ENCODE measurements around the gene FYN. TPM values are rescaled to one million over a fixed set of nuclear protein-coding genes. Genes with fewer than 3 reads are reported as not detected.

FYN gene
- polyA plus RNA-seq, 2 of the 4 experiments (the other 2 are of a cell fraction), result 3.5 to 3.7 TPM

DNA sequence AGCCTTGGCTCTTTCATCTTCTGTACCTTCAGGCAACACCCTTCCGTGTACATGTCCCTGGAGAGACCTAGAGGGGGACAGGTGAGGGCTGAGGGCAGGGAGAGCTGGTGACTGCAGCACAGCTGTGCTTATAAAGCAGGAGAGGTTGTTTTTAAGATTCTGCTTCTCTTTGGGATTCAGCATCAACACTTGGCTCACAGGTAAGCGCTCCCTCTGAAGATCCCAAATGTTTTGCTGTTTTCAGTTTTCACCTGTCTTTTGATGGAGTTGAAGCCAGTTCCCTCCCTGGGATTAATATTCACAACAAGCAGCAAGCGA lies 248.2 kb downstream of the FYN start:
- TF ChIP-seq NR3C1 (IDR thresholded peaks at IDR 0.05) (no peak), CHD2 (IDR thresholded peaks at IDR 0.05; ENCODE audit: low read length, partially characterized antibody) (no peak), GATA3 (IDR thresholded peaks at IDR 0.05; ENCODE audit: borderline replicate concordance) (no peak), ZC3H11A (IDR thresholded peaks at IDR 0.05) (no peak), ESRRA (IDR thresholded peaks at IDR 0.05; ENCODE audit: borderline replicate concordance, low read length) (no peak), JUNB (IDR thresholded peaks at IDR 0.05) (no peak), RNF2 (IDR thresholded peaks at IDR 0.05; ENCODE audit: borderline replicate concordance, low read depth) (no peak), FOSL2 (IDR thresholded peaks at IDR 0.05) (no peak), FOSL2 (CRISPR knock-in tag; IDR thresholded peaks at IDR 0.05) (no peak), BHLHE40 (IDR thresholded peaks at IDR 0.05; ENCODE audit: low read depth, low read length) (no peak), CBX8 (IDR thresholded peaks at IDR 0.05) (no peak)
- TF ChIP-seq, protein P1, sequence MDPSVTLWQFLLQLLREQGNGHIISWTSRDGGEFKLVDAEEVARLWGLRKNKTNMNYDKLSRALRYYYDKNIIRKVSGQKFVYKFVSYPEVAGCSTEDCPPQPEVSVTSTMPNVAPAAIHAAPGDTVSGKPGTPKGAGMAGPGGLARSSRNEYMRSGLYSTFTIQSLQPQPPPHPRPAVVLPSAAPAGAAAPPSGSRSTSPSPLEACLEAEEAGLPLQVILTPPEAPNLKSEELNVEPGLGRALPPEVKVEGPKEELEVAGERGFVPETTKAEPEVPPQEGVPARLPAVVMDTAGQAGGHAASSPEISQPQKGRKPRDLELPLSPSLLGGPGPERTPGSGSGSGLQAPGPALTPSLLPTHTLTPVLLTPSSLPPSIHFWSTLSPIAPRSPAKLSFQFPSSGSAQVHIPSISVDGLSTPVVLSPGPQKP (IDR thresholded peaks at IDR 0.05; ENCODE audit: low read depth, low read length), result no peak
- TF ChIP-seq, protein P2, sequence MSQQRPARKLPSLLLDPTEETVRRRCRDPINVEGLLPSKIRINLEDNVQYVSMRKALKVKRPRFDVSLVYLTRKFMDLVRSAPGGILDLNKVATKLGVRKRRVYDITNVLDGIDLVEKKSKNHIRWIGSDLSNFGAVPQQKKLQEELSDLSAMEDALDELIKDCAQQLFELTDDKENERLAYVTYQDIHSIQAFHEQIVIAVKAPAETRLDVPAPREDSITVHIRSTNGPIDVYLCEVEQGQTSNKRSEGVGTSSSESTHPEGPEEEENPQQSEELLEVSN (IDR thresholded peaks at IDR 0.05; ENCODE audit: borderline replicate concordance, low read depth), result no peak
- TF ChIP-seq, protein P3, sequence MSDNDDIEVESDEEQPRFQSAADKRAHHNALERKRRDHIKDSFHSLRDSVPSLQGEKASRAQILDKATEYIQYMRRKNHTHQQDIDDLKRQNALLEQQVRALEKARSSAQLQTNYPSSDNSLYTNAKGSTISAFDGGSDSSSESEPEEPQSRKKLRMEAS (IDR thresholded peaks at IDR 0.05), result no peak
- TF ChIP-seq, protein P4, sequence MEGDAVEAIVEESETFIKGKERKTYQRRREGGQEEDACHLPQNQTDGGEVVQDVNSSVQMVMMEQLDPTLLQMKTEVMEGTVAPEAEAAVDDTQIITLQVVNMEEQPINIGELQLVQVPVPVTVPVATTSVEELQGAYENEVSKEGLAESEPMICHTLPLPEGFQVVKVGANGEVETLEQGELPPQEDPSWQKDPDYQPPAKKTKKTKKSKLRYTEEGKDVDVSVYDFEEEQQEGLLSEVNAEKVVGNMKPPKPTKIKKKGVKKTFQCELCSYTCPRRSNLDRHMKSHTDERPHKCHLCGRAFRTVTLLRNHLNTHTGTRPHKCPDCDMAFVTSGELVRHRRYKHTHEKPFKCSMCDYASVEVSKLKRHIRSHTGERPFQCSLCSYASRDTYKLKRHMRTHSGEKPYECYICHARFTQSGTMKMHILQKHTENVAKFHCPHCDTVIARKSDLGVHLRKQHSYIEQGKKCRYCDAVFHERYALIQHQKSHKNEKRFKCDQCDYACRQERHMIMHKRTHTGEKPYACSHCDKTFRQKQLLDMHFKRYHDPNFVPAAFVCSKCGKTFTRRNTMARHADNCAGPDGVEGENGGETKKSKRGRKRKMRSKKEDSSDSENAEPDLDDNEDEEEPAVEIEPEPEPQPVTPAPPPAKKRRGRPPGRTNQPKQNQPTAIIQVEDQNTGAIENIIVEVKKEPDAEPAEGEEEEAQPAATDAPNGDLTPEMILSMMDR (IDR thresholded peaks at IDR 0.05), result no peak
- FAIRE-seq (no peak), DNase-seq (ENCODE audit: low read depth in 1 of 2, low spot score in 1 of 2) (no peak), ATAC-seq (no peak)
- Histone ChIP-seq H3K4me1 (no peaks in the 10 kb centered on the region), H3K4me3 (no peak overlapping the region), H3K9me3 (no peaks in the 10 kb centered on the region), H3K27ac (no peak overlapping the region; a peak in 1 of 6 replicates), H3K4me2 (no peak overlapping the region)
- CTCF ChIA-PET, result no interaction called here
- 71% methylated on average over 3 of the region's 3 CpGs for WGBS (ENCODE audit: missing lambda C conversion rate)
- POLR2A ChIA-PET, result no interaction called here

DNA sequence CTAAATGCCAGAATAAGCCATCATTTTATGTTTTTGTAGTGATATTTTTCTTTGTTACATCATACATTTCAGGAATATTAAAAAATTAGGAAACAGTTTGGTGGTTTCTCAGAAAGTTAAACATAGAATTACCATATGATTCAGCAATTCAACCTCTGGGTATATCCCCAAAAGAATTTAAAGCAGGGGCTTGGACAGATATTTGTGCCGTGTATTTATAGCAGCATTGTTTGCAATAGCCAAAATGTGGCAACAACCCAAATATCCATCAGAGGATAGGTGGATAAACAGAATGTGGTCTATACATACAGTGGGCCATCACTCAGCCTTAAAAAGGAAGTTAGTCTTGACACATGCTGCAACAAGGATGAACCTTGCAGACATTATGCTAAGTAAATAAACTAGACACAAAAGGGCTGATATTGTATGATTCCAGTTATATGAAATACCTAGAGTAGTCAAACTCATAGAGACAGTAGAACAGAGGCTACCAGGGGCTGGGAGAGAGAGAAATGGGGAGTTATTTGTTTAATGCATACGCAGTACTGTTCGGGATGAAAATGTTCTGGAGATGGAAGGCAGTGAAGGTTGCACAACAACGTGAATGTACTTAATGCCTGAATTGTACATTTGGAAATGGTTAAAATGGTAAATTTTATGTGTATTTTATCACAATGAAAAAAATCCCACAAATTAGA lies 248.7 kb downstream of the FYN start:
- no peak overlapping the region for H3K4me3 ChIP-seq
- ATAC-seq (no peak), DNase-seq (ENCODE audit: low read depth in 1 of 2, low spot score in 1 of 2) (no peak), FAIRE-seq (no peak)
- no peak overlapping the region for H3K27ac ChIP-seq
- CTCF ChIA-PET, result no interaction called here
- POLR2A ChIA-PET, result no interaction called here
- no peak overlapping the region for H3K4me2 ChIP-seq
- no peaks in the 10 kb centered on the region for H3K9me3 ChIP-seq
- TF ChIP-seq CHD2 (IDR thresholded peaks at IDR 0.05; ENCODE audit: low read length, partially characterized antibody), result no peak
- H3K4me1 ChIP-seq, result no peaks in the 10 kb centered on the region
- 71% methylated on average over 4 of the region's 4 CpGs for WGBS (ENCODE audit: missing lambda C conversion rate)

DNA sequence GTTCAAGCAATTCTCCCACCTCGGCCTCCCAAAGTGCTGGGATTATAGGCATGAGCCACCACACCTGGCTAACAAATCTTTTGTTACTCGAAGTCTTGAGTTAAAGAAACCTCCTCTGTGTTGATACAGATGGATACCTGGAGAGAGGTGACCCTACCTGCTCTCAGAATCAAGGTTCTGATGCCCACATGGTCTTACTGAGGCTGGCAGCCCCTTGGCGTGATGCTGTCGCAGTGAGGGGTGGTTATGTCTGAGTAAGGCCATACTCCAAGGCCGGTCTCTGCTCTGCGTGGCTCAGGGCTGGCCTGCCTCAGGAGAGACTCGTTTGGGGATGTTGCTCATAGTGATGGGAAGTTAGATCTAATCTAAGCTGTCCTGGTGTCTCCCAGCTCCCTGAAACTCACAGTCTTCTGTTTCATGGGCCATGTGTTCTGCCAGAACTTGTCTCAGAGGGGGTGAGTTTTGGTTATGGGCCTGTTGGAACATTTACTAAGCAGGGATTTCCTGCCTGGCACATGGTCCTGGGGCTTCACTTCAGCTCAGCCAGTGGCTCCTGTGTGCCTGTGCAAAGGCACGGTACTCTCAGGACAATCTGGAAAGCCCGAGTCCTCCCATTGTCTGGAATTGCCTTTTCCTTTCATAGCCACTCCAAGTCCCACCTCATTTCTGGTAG lies 250.1 kb downstream of the FYN start:
- ATAC-seq, result no peak
- 63% methylated on average over 6 of the region's 9 CpGs for WGBS (ENCODE audit: missing lambda C conversion rate)

More for the DNA sequence above, 250.1 kb downstream of the FYN start:
- no peak for DNase-seq (ENCODE audit: low read depth in 1 of 2, low spot score in 1 of 2)
- Histone ChIP-seq H3K9me3 (no peaks in the 10 kb centered on the region), H3K27ac (no peak overlapping the region), H3K4me1 (no peaks in the 10 kb centered on the region), H3K4me3 (no peak overlapping the region), H3K4me2 (no peak overlapping the region)
- ChIA-PET CTCF (no interaction called here), POLR2A (no interaction called here)
- TF ChIP-seq, protein P2 (IDR thresholded peaks at IDR 0.05; ENCODE audit: borderline replicate concordance, low read depth), result no peak
- no peak for TF ChIP-seq EP300 (IDR thresholded peaks at IDR 0.05)
- no peak for TF ChIP-seq TFCP2L1 (CRISPR knock-in tag; IDR thresholded peaks at IDR 0.05)
- no peak for FAIRE-seq
